ENCODE measurements around the gene LRRC75A.
"Not testable (repeated sequence)": the region's sequence is repeated elsewhere in the genome, so short reads cannot be mapped to it uniquely, and the experiment has no call there.

The LRRC75A gene

DNA sequence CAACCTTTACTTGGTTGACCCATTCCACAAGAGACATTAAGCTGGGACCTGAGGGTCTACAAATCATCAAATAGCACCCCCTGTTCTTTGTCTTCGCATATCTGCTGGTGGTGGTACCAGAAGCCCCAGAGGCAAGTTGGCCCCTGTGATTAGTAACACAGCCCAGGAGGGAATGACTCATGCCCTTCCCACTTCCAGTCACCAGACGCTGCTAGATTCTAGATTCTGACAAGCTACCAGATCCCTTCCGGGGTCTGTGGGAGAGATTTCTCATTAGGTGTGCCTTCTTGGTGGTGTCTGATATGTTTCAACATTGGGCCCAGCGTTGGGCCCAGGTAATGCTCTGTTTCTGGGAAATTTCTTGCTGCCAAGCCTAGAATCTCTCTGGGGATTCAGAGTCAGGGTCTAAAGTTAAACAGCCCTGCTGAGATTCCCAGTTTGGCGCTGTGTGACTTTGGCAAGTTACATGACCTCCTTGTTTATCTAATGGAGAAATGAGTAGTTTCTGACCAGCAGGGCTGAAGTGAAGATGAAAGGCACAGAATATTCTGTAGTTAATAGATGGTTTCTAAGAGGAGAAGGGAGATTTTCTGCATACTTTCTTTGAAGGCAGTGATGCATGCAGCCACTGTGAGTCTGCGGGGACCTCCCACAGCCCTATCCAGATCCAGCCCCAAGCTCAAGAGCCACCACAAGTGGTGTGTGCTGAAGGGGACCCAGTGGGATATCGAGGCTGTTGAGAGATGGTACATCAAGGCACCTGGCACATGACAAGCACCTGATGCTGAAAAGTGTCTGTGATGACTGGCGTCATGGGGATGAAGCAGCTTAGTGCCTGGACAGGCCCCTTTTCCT, 72.7 kb downstream of the LRRC75A start:
- in situ Hi-C loops (cut with MboI; ENCODE audit: low sequenced_read_pairs), result no loop called here
- DNase-seq (ENCODE audit: low spot score in 2 of 2), result no peak
- H3K36me3 ChIP-seq (replicated peaks), result no peaks in the 10 kb centered on the region
- no peak overlapping the region for H3K4me3 ChIP-seq
- H3K9me3 ChIP-seq, result no peaks in the 10 kb centered on the region
- H3K27me3 ChIP-seq (ENCODE audit: low read depth), result no peaks in the 10 kb centered on the region
- H3K4me1 ChIP-seq, result no peaks in the 10 kb centered on the region

- in situ Hi-C loops (cut with MboI; ENCODE audit: low sequenced_read_pairs), result no loop called here
- Histone ChIP-seq H3K36me3 (replicated peaks) (no peaks in the 10 kb centered on the region), H3K4me1 (no peaks in the 10 kb centered on the region), H3K4me3 (no peak overlapping the region), H3K9me3 (no peaks in the 10 kb centered on the region), H3K27me3 (ENCODE audit: low read depth) (no peaks in the 10 kb centered on the region)
- no peak for DNase-seq (ENCODE audit: low spot score in 2 of 2)
Measured at GRCh38 chr17:16418685-16419068, 73.3 kb downstream of the LRRC75A start.

- Histone ChIP-seq H3K9me3 (no peaks in the 10 kb centered on the region), H3K4me3 (no peak overlapping the region), H3K4me1 (no peaks in the 10 kb centered on the region), H3K36me3 (replicated peaks) (no peaks in the 10 kb centered on the region), H3K27me3 (ENCODE audit: low read depth) (no peaks in the 10 kb centered on the region)
- in situ Hi-C loops (cut with MboI; ENCODE audit: low sequenced_read_pairs), result no loop called here
- DNase-seq (ENCODE audit: low spot score in 2 of 2), result no peak
Measured at GRCh38 chr17:16417896-16418684, 73.9 kb downstream of the LRRC75A start.

DNA sequence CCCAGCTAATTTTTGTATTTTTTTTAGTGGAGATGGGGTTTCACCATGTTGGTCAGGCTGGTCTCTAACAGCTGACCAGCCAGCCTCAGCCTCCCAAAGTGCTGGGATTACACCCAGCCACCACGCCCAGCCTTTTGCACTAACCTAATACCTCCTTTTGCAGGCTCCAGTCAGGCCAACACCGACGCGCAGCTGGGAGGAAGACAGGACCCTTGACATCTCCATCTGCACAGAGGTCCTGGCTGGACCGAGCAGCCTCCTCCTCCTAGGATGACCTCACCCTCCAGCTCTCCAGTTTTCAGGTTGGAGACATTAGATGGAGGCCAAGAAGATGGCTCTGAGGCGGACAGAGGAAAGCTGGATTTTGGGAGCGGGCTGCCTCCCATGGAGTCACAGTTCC, 74.6 kb downstream of the LRRC75A start:
- no peak overlapping the region for H3K4me3 ChIP-seq
- no peaks in the 10 kb centered on the region for H3K36me3 ChIP-seq (replicated peaks)
- no peak for DNase-seq (ENCODE audit: low spot score in 2 of 2)
- H3K4me1 ChIP-seq, result no peaks in the 10 kb centered on the region
- no peaks in the 10 kb centered on the region for H3K27me3 ChIP-seq (ENCODE audit: low read depth)
- in situ Hi-C loops (cut with MboI; ENCODE audit: low sequenced_read_pairs), result no loop called here
- no peaks in the 10 kb centered on the region for H3K9me3 ChIP-seq

DNA sequence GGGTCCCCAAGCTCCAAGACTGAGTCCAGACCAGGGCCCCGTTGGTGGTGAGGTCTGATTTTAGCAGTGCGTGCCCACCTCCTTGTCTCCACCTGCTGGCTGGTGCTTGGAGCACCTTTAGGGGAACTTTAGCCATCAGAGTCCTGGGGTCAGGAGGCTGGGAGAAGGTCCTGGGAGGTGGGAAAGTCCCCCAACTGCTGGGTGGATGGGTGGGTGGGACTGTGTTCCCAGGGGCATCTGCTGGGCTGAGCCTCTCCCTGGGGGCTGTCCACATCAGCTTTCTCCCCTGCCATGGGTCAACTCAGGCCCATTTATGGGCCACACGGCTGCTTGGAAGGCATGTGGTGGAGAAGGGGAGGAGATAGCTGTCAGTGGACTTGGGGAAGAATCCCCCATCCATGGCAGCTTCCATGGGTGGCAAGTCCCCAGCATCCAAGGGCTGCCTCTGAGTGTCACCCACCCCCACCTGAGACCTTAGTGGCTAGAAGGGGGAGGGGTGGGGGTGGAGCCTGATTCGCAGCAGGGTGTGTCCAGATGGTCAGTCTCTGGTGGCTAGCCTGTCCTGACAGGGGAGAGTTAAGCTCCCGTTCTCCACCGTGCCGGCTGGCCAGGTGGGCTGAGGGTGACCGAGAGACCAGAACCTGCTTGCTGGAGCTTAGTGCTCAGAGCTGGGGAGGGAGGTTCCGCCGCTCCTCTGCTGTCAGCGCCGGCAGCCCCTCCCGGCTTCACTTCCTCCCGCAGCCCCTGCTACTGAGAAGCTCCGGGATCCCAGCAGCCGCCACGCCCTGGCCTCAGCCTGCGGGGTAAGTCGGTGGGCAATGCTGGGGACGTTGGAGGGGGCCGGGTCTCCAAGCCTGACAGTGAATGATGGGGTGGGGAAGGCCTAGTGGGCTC, 76.7 kb downstream of the LRRC75A start, which contains the start of gene TRPV2:
Gene TRPV2 (plus strand): TSS at position 541 of the 894 bp plus-strand sequence. CDS start 2,098 bp downstream, outside the sequence.
- no peaks in the 10 kb centered on the region; the same call in 1 of the 2 replicates for H3K36me3 ChIP-seq (replicated peaks)
- H3K4me3 ChIP-seq, result no peak within 1 kb of the TSS
- H3K27me3 ChIP-seq (ENCODE audit: low read depth), result no peaks in the 10 kb centered on the region
- in situ Hi-C loops (cut with MboI; ENCODE audit: low sequenced_read_pairs), result no loop called here
- DNase-seq (ENCODE audit: low spot score in 2 of 2), result peak in 1 of 2 experiments; percentile 42
- no peaks in the 10 kb centered on the region for H3K9me3 ChIP-seq
- no peaks in the 10 kb centered on the region for H3K4me1 ChIP-seq

- Histone ChIP-seq H3K36me3 (replicated peaks) (no peaks in the 10 kb centered on the region; the same call in 1 of the 2 replicates), H3K4me3 (no peak overlapping the region), H3K4me1 (0 out of 2 replicates have a peak, but pooled peaks cover 2% of the 10 kb centered on the region), H3K27me3 (ENCODE audit: low read depth) (no peaks in the 10 kb centered on the region), H3K9me3 (no peaks in the 10 kb centered on the region)
- in situ Hi-C loops (cut with MboI; ENCODE audit: low sequenced_read_pairs), result no loop called here
- peak; percentile 27 to 82 for DNase-seq (ENCODE audit: low spot score in 2 of 2)
Measured at GRCh38 chr17:16407911-16408588, 83.9 kb downstream of the LRRC75A start.

- no peaks in the 10 kb centered on the region for H3K9me3 ChIP-seq
Measured at GRCh38 chr17:16406742-16407674, 85.0 kb downstream of the LRRC75A start.

GRCh38 chr17:16403847-16404246, 88.1 kb downstream of the LRRC75A start:
- H3K4me1 ChIP-seq; in situ Hi-C loops (cut with MboI; ENCODE audit: low sequenced_read_pairs); H3K27me3 ChIP-seq (ENCODE audit: low read depth); H3K4me3 ChIP-seq; DNase-seq (ENCODE audit: low spot score in 2 of 2); H3K9me3 ChIP-seq; H3K36me3 ChIP-seq (replicated peaks): not testable (repeated sequence)

More at GRCh38 chr17:16406742-16407674, 85.0 kb downstream of the LRRC75A start:
- Histone ChIP-seq H3K27me3 (ENCODE audit: low read depth) (no peaks in the 10 kb centered on the region), H3K4me3 (no peak overlapping the region), H3K4me1 (0 out of 2 replicates have a peak, but pooled peaks cover 2% of the 10 kb centered on the region), H3K36me3 (replicated peaks) (no peaks in the 10 kb centered on the region; the same call in 1 of the 2 replicates)
- no peak for DNase-seq (ENCODE audit: low spot score in 2 of 2)
- in situ Hi-C loops (cut with MboI; ENCODE audit: low sequenced_read_pairs), result no loop called here

- in situ Hi-C loops (cut with MboI; ENCODE audit: low sequenced_read_pairs), result no loop called here
- DNase-seq (ENCODE audit: low spot score in 2 of 2), result no peak
- Histone ChIP-seq H3K9me3 (no peaks in the 10 kb centered on the region), H3K27me3 (ENCODE audit: low read depth) (no peaks in the 10 kb centered on the region), H3K4me3 (no peak overlapping the region), H3K4me1 (no peaks in the 10 kb centered on the region), H3K36me3 (replicated peaks) (no peaks in the 10 kb centered on the region)
Measured at GRCh38 chr17:16398270-16399267, 93.4 kb downstream of the LRRC75A start.

GRCh38 chr17:16396693-16397092, 95.3 kb downstream of the LRRC75A start:
- H3K36me3 ChIP-seq (replicated peaks); H3K4me1 ChIP-seq; H3K27me3 ChIP-seq (ENCODE audit: low read depth); in situ Hi-C loops (cut with MboI; ENCODE audit: low sequenced_read_pairs); H3K4me3 ChIP-seq; H3K9me3 ChIP-seq; DNase-seq (ENCODE audit: low spot score in 2 of 2): not testable (repeated sequence)

GRCh38 chr17:16395887-16396286, 96.1 kb downstream of the LRRC75A start:
- H3K4me1 ChIP-seq; in situ Hi-C loops (cut with MboI; ENCODE audit: low sequenced_read_pairs); H3K36me3 ChIP-seq (replicated peaks); H3K27me3 ChIP-seq (ENCODE audit: low read depth); H3K4me3 ChIP-seq; H3K9me3 ChIP-seq; DNase-seq (ENCODE audit: low spot score in 2 of 2): not testable (repeated sequence)
